HG03097 (cell line): ENCODE measurements around the gene EPX.
"Not testable (repeated sequence)": the region's sequence is repeated elsewhere in the genome, so short reads cannot be mapped to it uniquely, and the experiment has no call there.

Experiments
- ATAC-seq: cut with Tn5 transposase; IDR thresholded peaks from one replicate; pipeline ENCODE4 v1.9.1; 2021; ENCODE audit not compliant: unreplicated experiment, low FRiP score

EPX gene

DNA sequence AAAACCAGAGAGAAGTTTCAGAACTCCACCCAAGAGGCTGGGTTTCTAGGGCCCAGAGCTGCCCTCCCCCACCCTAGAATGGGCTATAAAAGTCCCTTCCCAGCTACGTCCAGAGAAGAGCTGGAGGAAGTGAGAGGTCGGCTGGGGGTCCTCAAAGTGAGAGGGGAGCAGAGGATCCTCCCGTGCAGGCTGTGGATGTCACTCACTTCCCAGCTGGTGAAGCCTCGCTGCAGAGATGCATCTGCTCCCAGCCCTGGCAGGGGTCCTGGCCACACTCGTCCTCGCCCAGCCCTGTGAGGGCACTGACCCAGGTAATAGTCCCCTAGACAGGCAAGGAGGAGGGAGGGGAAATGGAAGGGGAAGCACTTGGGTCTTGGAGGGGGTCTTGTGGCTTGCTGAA is at the start of gene EPX:
Gene EPX, plus strand, starts transcription at position 115 of the 400 bp plus-strand sequence. Its CDS starts 121 bp downstream, at position 236.
- no peak for ATAC-seq

- not testable (repeated sequence) for ATAC-seq
Observed at GRCh38 chr17:58143335-58143734, 49.2 kb upstream of the EPX start.

- no peak for ATAC-seq
Observed at GRCh38 chr17:58144801-58145200, 47.7 kb upstream of the EPX start.

DNA sequence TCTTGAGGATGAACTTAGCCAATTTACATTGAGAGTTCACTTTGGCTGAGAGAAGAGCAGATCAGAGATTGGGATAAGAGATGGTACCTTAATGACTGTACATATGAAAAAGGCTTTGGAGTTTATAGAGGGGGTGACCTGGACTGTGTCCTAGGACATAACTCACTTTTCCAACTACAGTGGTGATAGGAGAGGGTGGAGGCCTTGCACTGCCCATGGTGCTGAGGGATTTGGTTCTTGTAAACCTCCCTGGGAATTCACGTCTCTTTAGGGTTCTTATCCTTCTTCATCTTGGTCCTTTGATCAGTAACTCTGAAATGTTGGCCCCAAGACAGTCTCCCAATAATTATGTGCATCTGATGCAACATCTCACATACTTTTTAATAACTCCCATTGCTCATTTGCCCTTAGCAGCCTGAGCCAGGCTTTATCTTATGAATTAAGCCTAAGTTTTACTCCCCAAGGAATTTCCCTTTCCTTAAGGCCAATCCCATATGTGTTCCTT is 44.5 kb upstream of the EPX start, which contains the start of gene OR4D1:
Gene OR4D1, plus strand, starts transcription at position 455 of the 505 bp plus-strand sequence. CDS start 6,770 bp downstream, outside the sequence.
- no peak for ATAC-seq

GRCh38 chr17:58148609-58149008 is 43.9 kb upstream of the EPX start:
- ATAC-seq: no peak

GRCh38 chr17:58150394-58150793 is 42.1 kb upstream of the EPX start:
- ATAC-seq: no peak

DNA sequence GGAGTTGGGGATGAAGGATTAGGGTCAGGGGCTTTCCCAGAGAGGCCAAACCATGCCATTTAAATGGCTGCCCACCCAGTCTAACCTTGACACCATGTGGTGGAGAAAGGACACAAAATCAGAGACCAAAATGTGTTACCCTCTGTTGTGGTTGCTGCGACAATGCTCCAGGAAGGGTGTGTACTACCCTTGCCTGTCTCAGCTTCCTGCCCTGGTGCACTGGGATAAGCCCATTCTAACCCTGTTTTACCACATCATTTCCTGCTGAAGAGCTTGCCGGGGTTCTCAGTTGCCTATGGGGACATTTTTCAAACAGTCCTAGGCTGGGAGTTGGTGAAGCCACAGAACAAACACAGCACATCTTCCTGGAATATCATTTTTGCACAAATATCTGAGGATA is 39.5 kb upstream of the EPX start:
- ATAC-seq: no peak

GRCh38 chr17:58153671-58154070 is 38.9 kb upstream of the EPX start:
- ATAC-seq: no peak

GRCh38 chr17:58156839-58157803 is 35.4 kb upstream of the EPX start:
- no peak for ATAC-seq

GRCh38 chr17:58158181-58158580 is 34.3 kb upstream of the EPX start:
- ATAC-seq: no peak

- no peak for ATAC-seq
Observed at GRCh38 chr17:58161566-58161965, 31.0 kb upstream of the EPX start.

GRCh38 chr17:58165981-58166380 is 26.5 kb upstream of the EPX start:
- no peak for ATAC-seq

DNA sequence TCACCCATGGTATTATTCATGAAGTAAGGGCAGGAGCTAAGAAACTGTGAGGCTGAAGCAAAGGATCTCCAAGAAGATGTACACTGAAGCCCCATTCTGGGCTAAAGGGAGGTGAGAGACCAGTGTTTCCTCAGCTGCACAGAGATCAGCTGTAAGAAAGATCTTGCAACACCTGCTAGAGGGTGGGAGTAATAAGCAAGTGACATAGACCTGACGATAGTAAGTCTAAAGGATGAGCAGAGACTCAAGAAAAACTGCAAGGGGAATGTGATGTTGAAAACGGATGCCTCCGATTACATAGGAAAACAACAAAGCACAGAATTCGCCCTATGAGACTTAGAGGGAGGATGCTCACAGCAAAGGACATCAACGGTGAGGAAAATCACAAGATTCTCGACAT is 25.8 kb upstream of the EPX start, which contains the start of gene OR4D2:
Gene OR4D2, plus strand, starts transcription at position 301 of the 400 bp plus-strand sequence. CDS start 2,674 bp downstream, outside the sequence.
- ATAC-seq: no peak

- ATAC-seq: no peak
Observed at GRCh38 chr17:58170622-58171021, 21.9 kb upstream of the EPX start.

- ATAC-seq: no peak
Observed at GRCh38 chr17:58172369-58173071, 20.0 kb upstream of the EPX start.

- no peak for ATAC-seq
Observed at GRCh38 chr17:58174871-58175270, 17.7 kb upstream of the EPX start.

DNA sequence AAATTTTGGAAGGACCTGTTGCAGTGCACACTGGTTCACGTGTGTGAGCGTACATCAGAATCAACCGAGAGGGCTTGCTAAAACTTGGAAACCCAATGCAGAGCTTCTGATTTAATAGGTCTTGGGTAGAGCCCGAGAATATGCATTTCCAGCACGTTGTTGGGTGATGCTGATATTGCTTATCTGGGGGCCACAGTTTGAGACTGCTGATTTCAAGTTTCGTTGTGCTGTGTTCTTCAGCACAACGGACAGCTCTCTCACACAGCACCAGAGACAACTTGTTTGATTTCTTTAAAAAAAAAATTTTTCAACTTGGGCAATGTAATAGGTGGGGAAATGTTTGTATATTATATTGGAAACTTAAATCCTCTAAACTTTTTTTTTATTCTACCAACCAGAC is 16.3 kb upstream of the EPX start:
- no peak for ATAC-seq

- ATAC-seq: no peak
Observed at GRCh38 chr17:58181796-58182195, 10.7 kb upstream of the EPX start.

GRCh38 chr17:58183514-58183913 is 9.0 kb upstream of the EPX start:
- no peak for ATAC-seq

DNA sequence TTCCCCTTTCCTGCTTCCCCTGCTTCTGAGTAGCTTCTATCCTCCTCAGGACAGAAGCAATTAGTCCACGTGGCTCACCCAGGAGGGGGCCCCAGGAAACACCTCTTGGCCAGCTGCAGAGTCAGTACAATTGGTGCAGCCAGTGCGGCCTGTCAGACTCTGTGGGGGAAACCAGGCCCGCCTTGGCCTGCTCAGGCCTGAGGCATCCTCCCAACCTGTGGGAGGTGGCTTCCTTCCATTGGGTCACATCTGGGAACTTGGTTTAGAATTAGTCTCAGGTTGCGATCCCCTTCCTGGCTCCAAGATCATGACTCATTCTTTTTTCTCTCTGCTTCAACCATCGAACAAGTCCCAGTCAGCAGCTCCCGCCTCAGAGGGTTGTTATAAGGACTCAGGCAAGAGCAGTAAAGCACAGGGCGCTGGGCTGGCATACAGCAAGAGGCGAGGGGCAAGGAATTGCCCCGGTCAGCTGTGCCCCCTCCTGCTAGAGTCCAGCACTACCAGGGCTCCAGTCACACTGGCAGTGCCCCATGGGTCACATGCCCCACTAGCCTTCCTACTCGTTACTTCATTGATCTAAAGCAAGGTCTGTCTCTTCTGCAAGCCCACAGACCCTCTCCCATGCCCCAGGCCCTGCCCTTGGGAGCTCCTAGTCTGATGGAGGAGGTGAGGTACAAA is 8.1 kb upstream of the EPX start:
- no peak for ATAC-seq
